CD8-positive, alpha-beta memory T cell (primary cell): ENCODE results near the gene ELK4. TPM values are rescaled to one million over a fixed set of nuclear protein-coding genes. Genes with fewer than 3 reads are reported as not detected.
A peak's percentile ranks its signal among the peaks of the same experiment; 100 is the strongest.

Experiments
- CTCF ChIA-PET: fragments of 350-600 bp; sonication (Branson Sonifier 250); formaldehyde crosslinking; loops from one replicate; lab custom pipeline; 2021; ENCODE audit warnings: antibody characterized with exemption; lab: Charles Lee
- POLR2A ChIA-PET: fragments of 350-600 bp; sonication (Branson Sonifier 250); formaldehyde crosslinking; loops from one replicate; lab custom pipeline; 2021; ENCODE audit warnings: antibody characterized with exemption; lab: Charles Lee
- DNase-seq, 5 donors: peaks; one replicate each; pipeline versions ENCODE4 v3.0.0 to v3.0.0-alpha.2; 2020 to 2022; ENCODE audit warnings: mixed read lengths in 1 of 5
- H3K27ac ChIP-seq: one replicate; pipeline ENCODE4 v1.7.0; 2013; ENCODE audit warnings: low read depth, mild to moderate bottlenecking, low read length, moderate library complexity
- H3K27me3 ChIP-seq: 2 replicates; pipeline ENCODE4 v1.7.0; 2013; ENCODE audit warnings: low read length, mild to moderate bottlenecking; ENCODE audit not compliant: insufficient read depth, poor library complexity, severe bottlenecking
- H3K36me3 ChIP-seq: 2 replicates; pipeline ENCODE4 v1.7.0; 2013; ENCODE audit warnings: mild to moderate bottlenecking, low read length, moderate library complexity; ENCODE audit not compliant: insufficient read depth
- H3K4me1 ChIP-seq: 2 replicates; pipeline ENCODE4 v1.7.0; 2013; ENCODE audit warnings: mild to moderate bottlenecking, low read length, moderate library complexity; ENCODE audit not compliant: insufficient read depth
- H3K4me3 ChIP-seq: 2 replicates; pipeline ENCODE4 v1.7.0; 2013; ENCODE audit warnings: mild to moderate bottlenecking, low read length
- H3K9me3 ChIP-seq: 2 replicates; pipeline ENCODE4 v1.7.0; 2013; ENCODE audit warnings: mild to moderate bottlenecking, low read length
- H3K27ac Mint-ChIP-seq, 8 donors: one replicate each; pipeline ENCODE4 v1.8.0; 2020 to 2021; ENCODE audit warnings: mixed read lengths in 8 of 8, mild to moderate bottlenecking in 6 of 8, inconsistent platforms in 3 of 8, moderate library complexity in 3 of 8
- H3K27me3 Mint-ChIP-seq, 2 donors: one replicate each; pipeline ENCODE4 v1.8.0; 2020 to 2021; ENCODE audit warnings: mixed read lengths in 2 of 2, mild to moderate bottlenecking in 1 of 2, moderate library complexity in 1 of 2
- H3K36me3 Mint-ChIP-seq, 3 donors: one replicate each; pipeline ENCODE4 v1.8.0; 2020 to 2021; ENCODE audit warnings: mixed read lengths in 3 of 3, inconsistent platforms in 1 of 3, mild to moderate bottlenecking in 1 of 3
- H3K4me1 Mint-ChIP-seq, 3 donors: one replicate each; pipeline ENCODE4 v1.8.0; 2020 to 2021; ENCODE audit warnings: mixed read lengths in 3 of 3, inconsistent platforms in 1 of 3, mild to moderate bottlenecking in 1 of 3
- H3K4me3 Mint-ChIP-seq, 7 donors: one replicate each; pipeline ENCODE4 v1.8.0; 2020 to 2021; ENCODE audit warnings: mixed read lengths in 7 of 7, mild to moderate bottlenecking in 6 of 7, moderate library complexity in 4 of 7, inconsistent platforms in 2 of 7
- H3K9me3 Mint-ChIP-seq, 5 donors: one replicate each; pipeline ENCODE4 v1.8.0; 2020 to 2022; ENCODE audit warnings: mixed read lengths in 5 of 5, mild to moderate bottlenecking in 3 of 5, moderate library complexity in 2 of 5, inconsistent platforms in 1 of 5
- polyA plus RNA-seq: library from polyadenylated mRNA; unstranded; fragments of 300-500 nt; fragmentation: Illumina TruSeq; gene quantifications from one replicate; pipeline ENCODE4 v1.2.3, GENCODE V29; 2021
- total RNA-seq, 2 experiments: library from RNA; stranded (reverse); gene quantifications; one replicate each; pipeline ENCODE4 v1.2.3, GENCODE V29; 2021

ELK4 gene
- total and polyA plus RNA-seq, 3 experiments from 2014 or later, result 6.1 to 88.7 (median 83.3) TPM

- POLR2A ChIA-PET, result no interaction called here
- H3K27me3 Mint-ChIP-seq, result peaks cover 28 to 61% of the 10 kb centered on the region in 2 donors
- Histone ChIP-seq H3K4me1 (peaks cover 4% of the 10 kb centered on the region), H3K4me3 (no peak overlapping the region), H3K27ac (no peak overlapping the region), H3K27me3 (peaks cover 23% of the 10 kb centered on the region), H3K9me3 (no peaks in the 10 kb centered on the region), H3K36me3 (no peaks in the 10 kb centered on the region)
- no peak for DNase-seq
- peaks cover 0 to 8% (median 2%) of the 10 kb centered on the region in 3 donors for H3K4me1 Mint-ChIP-seq
- H3K27ac Mint-ChIP-seq, result no peak overlapping the region
- CTCF ChIA-PET, result interaction anchor here (0.9 to 2.8 kb wide), 7 partner anchors 21 to 217 kb away, joined by 3 to 7 read pairs (median 5); partner anchors contain the start of gene ELK4
- no peak overlapping the region for H3K4me3 Mint-ChIP-seq
- no peaks in the 10 kb centered on the region for H3K36me3 Mint-ChIP-seq
- H3K9me3 Mint-ChIP-seq, result no peaks in the 10 kb centered on the region
Observed at GRCh38 chr1:205570796-205571537, 60.8 kb downstream of the ELK4 start.

- peaks cover 23% of the 10 kb centered on the region for H3K27me3 ChIP-seq
- H3K36me3 ChIP-seq, result no peaks in the 10 kb centered on the region
- Mint-ChIP-seq H3K27ac (no peak overlapping the region), H3K9me3 (no peaks in the 10 kb centered on the region), H3K4me1 (peaks cover 0 to 8% (median 2%) of the 10 kb centered on the region in 3 donors), H3K36me3 (no peaks in the 10 kb centered on the region), H3K27me3 (peaks cover 29 to 59% of the 10 kb centered on the region in 2 donors), H3K4me3 (peak overlapping the region in 1 of 7 donors; percentile 39)
- no peak overlapping the region for H3K27ac ChIP-seq
- no peak for DNase-seq
- ChIA-PET POLR2A (no interaction called here), CTCF (interaction anchor here (1.4 kb wide), 1 partner anchor 46 kb away, joined by 7 read pairs; no protein-coding TSS in a partner anchor)
- H3K4me3 ChIP-seq, result no peak overlapping the region
- peaks cover 4% of the 10 kb centered on the region for H3K4me1 ChIP-seq
- no peaks in the 10 kb centered on the region for H3K9me3 ChIP-seq
Observed at GRCh38 chr1:205570173-205570501, 61.7 kb downstream of the ELK4 start.

GRCh38 chr1:205569411-205570172, 62.2 kb downstream of the ELK4 start:
- Histone ChIP-seq H3K27ac (no peak overlapping the region), H3K27me3 (peaks cover 23% of the 10 kb centered on the region), H3K9me3 (no peaks in the 10 kb centered on the region), H3K36me3 (no peaks in the 10 kb centered on the region), H3K4me1 (peaks cover 4% of the 10 kb centered on the region), H3K4me3 (no peak overlapping the region)
- H3K36me3 Mint-ChIP-seq, result no peaks in the 10 kb centered on the region
- POLR2A ChIA-PET, result interaction anchor here (0.6 kb wide), 1 partner anchor 65 kb away, joined by 3 read pairs; no protein-coding TSS in a partner anchor
- peak overlapping the region in 4 of 7 donors; percentile 12 to 78 (median 45) for H3K4me3 Mint-ChIP-seq
- no peak overlapping the region for H3K27ac Mint-ChIP-seq
- peaks cover 0 to 8% (median 2%) of the 10 kb centered on the region in 3 donors for H3K4me1 Mint-ChIP-seq
- CTCF ChIA-PET, result interaction anchor here (1.0 kb wide), 1 partner anchor 22 kb away, joined by 3 read pairs; no protein-coding TSS in a partner anchor
- H3K27me3 Mint-ChIP-seq, result peaks cover 30 to 60% of the 10 kb centered on the region in 2 donors
- no peak for DNase-seq
- no peaks in the 10 kb centered on the region for H3K9me3 Mint-ChIP-seq

DNA sequence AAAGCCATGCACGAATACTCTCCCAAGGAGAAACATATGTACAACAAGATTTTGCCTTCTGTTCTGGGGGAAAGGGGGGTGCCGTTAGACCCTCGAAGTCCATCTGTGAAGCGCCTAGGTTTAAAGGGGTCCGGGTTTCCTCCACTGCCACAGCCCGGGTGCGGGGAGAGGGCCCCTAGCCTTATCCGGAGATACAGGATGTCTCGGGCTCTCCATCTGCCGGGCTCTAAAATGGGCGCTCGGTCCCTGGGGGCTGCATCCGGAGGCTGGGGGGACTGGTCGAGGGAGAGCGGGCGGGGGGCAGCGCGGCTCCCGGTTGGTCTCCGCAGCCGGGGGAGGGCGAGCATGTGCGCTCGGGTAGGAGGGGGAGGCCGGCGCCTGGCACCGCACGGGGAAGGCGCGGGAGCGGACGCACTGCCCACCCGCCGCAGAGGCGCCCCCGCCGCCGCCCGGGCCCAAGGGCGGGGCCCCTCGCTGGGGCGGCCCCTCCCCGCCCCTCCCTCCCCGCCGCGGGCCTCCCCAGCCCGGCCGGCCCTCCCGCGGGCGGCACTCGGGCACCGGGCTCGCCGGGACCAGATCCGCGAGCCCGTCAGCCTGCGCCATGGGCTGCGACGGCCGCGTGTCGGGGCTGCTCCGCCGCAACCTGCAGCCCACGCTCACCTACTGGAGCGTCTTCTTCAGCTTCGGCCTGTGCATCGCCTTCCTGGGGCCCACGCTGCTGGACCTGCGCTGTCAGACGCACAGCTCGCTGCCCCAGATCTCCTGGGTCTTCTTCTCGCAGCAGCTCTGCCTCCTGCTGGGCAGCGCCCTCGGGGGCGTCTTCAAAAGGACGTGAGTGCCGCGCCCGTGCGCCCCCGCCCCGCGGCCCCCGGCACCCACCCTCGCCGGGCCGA, 63.1 kb downstream of the ELK4 start:
- Histone ChIP-seq H3K36me3 (no peaks in the 10 kb centered on the region), H3K4me1 (peaks cover 4% of the 10 kb centered on the region), H3K27ac (no peak overlapping the region), H3K4me3 (no peak overlapping the region), H3K9me3 (no peaks in the 10 kb centered on the region), H3K27me3 (peaks cover 27% of the 10 kb centered on the region)
- Mint-ChIP-seq H3K27ac (no peak overlapping the region), H3K36me3 (no peaks in the 10 kb centered on the region), H3K9me3 (no peaks in the 10 kb centered on the region), H3K27me3 (peaks cover 31 to 63% of the 10 kb centered on the region in 2 donors), H3K4me3 (peak overlapping the region in 6 of 7 donors; percentile 48 to 75 (median 67)), H3K4me1 (peaks cover 0 to 8% (median 2%) of the 10 kb centered on the region in 3 donors)
- ChIA-PET CTCF (interaction anchor here (1.0 kb wide), 1 partner anchor 22 kb away, joined by 3 read pairs; no protein-coding TSS in a partner anchor), POLR2A (interaction anchor here (0.6 kb wide), 1 partner anchor 66 kb away, joined by 3 read pairs; no protein-coding TSS in a partner anchor)
- DNase-seq, result peak in 1 of 5 donors; percentile 12

DNA sequence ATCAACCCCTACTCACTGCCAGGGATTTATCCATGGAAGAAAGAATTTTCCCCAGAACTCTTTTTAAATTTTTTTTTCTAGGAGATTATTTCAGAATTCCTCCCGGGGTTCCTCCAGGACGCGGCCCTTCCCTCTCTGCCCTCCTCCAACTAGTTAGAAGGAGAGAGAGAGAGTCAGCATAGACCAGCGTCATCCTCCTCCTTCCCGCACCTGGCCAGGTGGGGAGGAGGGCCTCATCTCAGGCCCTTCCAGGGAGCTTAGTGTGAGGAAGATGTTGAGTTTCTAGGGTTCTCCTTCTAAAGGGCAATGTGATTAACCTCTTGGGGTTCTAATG, 63.7 kb downstream of the ELK4 start:
- DNase-seq, result no peak
- Mint-ChIP-seq H3K27me3 (peaks cover 30 to 60% of the 10 kb centered on the region in 2 donors), H3K9me3 (no peaks in the 10 kb centered on the region), H3K36me3 (no peaks in the 10 kb centered on the region), H3K27ac (no peak overlapping the region), H3K4me3 (peak overlapping the region in 5 of 7 donors; percentile 34 to 75 (median 62)), H3K4me1 (peaks cover 0 to 8% (median 2%) of the 10 kb centered on the region in 3 donors)
- Histone ChIP-seq H3K9me3 (no peaks in the 10 kb centered on the region), H3K36me3 (no peaks in the 10 kb centered on the region), H3K27ac (no peak overlapping the region), H3K4me3 (no peak overlapping the region), H3K27me3 (peaks cover 27% of the 10 kb centered on the region), H3K4me1 (peaks cover 4% of the 10 kb centered on the region)
- CTCF ChIA-PET, result no interaction called here
- POLR2A ChIA-PET, result no interaction called here

DNA sequence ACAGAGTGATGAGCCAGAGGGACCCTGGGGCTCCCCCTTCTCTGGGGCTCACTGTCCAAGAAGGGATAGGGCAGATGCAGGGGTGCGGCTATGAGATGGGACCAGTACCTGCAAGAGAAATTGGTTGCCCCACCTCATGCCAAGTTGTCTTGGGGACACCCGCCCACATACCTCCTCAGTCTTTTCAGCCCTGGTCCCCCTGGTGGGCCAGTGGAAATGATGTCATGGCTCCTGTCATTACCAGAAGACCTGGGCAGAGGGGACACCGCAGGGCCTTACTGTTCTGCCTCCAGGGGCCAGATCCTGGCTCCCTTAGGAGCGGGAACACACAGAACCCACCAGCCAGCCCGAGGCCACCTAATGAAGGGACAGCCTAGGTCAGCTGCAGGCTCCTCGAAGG, 64.1 kb downstream of the ELK4 start:
- ChIA-PET CTCF (no interaction called here), POLR2A (no interaction called here)
- no peak overlapping the region for H3K4me3 ChIP-seq
- no peaks in the 10 kb centered on the region for H3K36me3 Mint-ChIP-seq
- H3K27ac Mint-ChIP-seq, result no peak overlapping the region
- no peaks in the 10 kb centered on the region for H3K9me3 ChIP-seq
- peaks cover 27% of the 10 kb centered on the region for H3K27me3 ChIP-seq
- peaks cover 4% of the 10 kb centered on the region for H3K4me1 ChIP-seq
- H3K27me3 Mint-ChIP-seq, result peaks cover 34 to 60% of the 10 kb centered on the region in 2 donors
- peaks cover 0 to 8% (median 2%) of the 10 kb centered on the region in 3 donors for H3K4me1 Mint-ChIP-seq
- peak in 1 of 5 donors; percentile 15 for DNase-seq
- H3K27ac ChIP-seq, result no peak overlapping the region
- H3K4me3 Mint-ChIP-seq, result peak overlapping the region in 1 of 7 donors; percentile 1
- no peaks in the 10 kb centered on the region for H3K36me3 ChIP-seq
- H3K9me3 Mint-ChIP-seq, result no peaks in the 10 kb centered on the region

DNA sequence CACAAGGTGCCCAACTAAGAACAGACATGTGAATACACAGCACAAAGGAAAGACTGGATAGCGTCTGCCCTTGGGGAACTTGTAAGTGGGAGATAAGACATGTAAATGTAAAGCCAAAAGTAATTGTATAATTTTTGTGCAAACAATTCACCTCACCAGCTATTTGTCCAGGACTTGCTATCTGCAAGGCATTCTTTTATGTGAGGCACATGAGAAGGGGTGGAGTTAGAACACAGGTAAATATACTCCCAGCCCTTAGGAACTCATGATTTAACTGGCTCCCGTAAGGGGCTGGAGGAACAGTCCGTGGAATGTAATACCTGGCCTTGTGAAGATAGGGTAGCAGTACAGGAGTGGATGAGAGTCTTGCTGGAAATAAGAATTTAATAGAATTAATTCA, 66.0 kb downstream of the ELK4 start:
- CTCF ChIA-PET, result no interaction called here
- DNase-seq, result no peak
- peaks cover 0 to 8% (median 2%) of the 10 kb centered on the region in 3 donors for H3K4me1 Mint-ChIP-seq
- H3K27me3 Mint-ChIP-seq, result peaks cover 27 to 68% of the 10 kb centered on the region in 2 donors
- H3K27ac ChIP-seq, result no peak overlapping the region
- peaks cover 0 to 9% (median 6%) of the 10 kb centered on the region in 5 donors for H3K9me3 Mint-ChIP-seq
- no peaks in the 10 kb centered on the region for H3K36me3 Mint-ChIP-seq
- no peaks in the 10 kb centered on the region for H3K36me3 ChIP-seq
- no peak overlapping the region for H3K27ac Mint-ChIP-seq
- no peak overlapping the region for H3K4me3 ChIP-seq
- H3K9me3 ChIP-seq, result no peaks in the 10 kb centered on the region
- peaks cover 27% of the 10 kb centered on the region for H3K27me3 ChIP-seq
- no peak overlapping the region for H3K4me3 Mint-ChIP-seq
- H3K4me1 ChIP-seq, result peaks cover 4% of the 10 kb centered on the region
- POLR2A ChIA-PET, result no interaction called here
